Glomerular endothelial cell (primary cell): Measurements from ENCODE around the gene GABBR2. TPM values are rescaled to one million over a fixed set of nuclear protein-coding genes. Genes with fewer than 3 reads are reported as not detected.
"Not testable (repeated sequence)": the region's sequence is repeated elsewhere in the genome, so short reads cannot be mapped to it uniquely, and the experiment has no call there.

ENCODE experiments used
- DNase-seq: peaks from one replicate; pipeline ENCODE4 v3.0.0-alpha.2; 2011; ENCODE audit warnings: low read depth, low spot score; ENCODE audit errors: extremely low read depth
- total RNA-seq: library from RNA; depleted of rRNA; stranded (reverse); fragments of >200 nt; gene quantifications from 2 replicates; pipeline ENCODE4 v1.2.3, GENCODE V29; 2015

Gene GABBR2
- total RNA-seq, 1 donor from 2014 or later = 3.3 TPM

- no peak for DNase-seq
Measured at GRCh38 chr9:98600631-98601030, 108.1 kb downstream of the GABBR2 start.

DNA sequence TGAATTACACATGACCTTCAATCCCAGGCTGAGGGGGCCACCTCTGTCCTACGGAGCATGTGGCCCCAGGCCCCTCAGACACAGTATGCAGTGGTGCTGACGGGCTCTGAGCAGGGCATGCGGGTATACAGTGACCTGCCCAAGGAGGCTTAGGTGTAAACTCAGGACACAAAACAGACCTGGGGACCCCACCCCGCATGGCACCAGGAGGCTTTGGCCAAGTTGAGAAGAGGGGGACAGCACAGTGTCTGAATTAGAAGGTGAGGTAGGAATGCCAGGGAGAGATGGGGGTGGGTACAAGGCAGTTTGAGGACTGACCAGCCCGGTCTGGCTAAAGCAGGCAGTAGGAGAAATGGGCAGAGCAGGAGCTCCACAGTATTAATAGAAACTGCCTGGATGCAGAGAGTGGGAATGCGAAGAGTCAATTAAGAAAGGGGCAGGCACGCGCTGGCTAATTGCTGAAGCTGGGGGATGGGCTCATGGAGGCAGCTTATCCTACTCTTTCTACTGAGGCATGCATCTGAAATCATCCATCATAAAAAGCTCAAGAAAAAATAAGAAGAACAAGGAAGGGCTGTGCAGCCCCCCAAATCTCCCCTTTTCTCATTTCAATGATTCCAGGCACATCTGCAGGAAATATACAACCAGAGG, 109.0 kb downstream of the GABBR2 start:
- DNase-seq = no peak

DNA sequence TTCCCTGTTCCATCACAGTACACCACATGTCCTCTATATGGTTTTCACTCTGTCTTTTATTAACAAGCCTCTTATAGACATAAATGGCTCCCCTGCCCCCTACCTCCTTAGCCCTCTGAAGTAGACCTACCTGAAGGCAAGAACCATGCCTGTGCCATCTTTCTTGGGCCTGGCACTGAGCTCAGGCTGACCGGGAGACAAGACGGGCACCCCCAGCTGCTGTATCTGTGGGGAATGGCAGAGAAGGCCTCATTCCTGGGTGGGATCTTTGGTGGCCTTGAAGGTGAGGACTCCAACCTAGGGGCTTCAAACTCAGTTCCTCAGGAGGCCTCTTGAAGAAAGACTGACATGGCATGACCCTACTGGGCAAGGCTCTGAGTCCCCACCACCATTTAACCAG, 109.9 kb downstream of the GABBR2 start:
- DNase-seq = no peak

DNA sequence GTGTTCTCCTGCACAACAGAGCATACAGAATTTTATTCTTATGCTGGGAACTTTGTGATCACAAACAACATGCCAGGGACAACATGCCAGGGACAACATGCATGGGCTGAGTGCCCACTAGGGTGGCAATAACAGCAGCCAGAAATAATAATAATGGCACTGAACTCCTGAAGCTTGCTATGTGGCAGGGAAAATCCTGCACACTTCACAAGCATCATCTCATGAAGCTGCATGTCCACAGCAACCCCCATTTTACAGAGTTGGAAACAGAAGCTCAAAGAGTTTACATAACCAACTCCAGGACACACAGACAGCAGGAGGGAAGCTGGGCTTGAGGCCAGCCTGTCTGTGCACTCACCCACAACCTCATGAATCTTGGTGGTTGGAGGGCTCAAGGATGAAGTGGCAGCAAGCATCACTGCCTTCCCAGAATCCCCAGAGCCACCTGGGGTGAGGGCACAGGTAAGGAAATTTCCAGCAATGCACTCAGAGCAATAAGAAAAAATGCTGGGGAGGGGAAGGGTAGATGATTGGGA, 111.4 kb downstream of the GABBR2 start:
- DNase-seq = no peak

- no peak for DNase-seq
Measured at GRCh38 chr9:98596486-98596885, 112.2 kb downstream of the GABBR2 start.

- DNase-seq = no peak
Measured at GRCh38 chr9:98594546-98595160, 114.1 kb downstream of the GABBR2 start.

DNA sequence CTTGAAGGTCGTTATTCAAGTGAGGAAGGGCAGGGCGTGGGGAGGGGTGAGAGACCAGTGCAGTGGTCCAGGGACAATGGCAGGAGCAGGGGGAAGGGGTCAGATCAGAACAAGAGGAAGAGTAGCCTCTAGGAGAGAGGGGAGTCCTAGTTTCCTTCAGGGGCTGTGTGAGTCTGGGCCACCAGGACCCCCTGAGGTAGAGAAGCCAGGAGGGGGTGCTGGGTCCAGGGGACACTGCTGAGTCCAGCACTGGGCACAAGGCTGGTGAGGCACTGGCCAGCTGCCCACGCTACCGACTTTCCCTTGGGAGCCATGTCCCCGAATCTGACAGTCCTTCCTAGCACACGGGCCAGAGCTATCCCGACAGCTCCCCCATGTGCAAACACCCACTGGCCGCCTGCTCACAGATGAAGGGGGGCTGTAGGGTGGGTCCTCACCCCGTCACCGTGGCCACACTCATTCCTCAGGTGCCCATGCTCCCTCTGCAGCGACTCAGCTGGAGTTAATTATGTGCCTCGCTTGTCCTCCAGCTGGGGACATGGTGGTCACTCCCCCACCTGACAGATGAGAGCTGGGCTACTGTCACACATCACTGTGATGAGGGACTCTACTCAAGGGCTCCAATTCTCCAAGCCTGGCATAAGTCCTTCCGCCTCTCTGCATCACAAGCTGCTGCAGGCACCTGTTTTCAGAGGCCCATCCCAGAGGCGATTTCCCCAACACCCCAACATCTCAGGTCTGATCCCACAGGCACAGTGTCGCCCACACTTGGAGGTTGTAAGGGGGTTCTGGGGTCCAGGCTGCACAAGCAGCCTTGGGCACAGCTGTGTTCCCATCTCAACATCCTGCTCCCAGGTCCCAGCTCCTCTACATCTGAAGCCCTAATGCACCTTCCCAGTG, 115.1 kb downstream of the GABBR2 start:
- DNase-seq = no peak

DNA sequence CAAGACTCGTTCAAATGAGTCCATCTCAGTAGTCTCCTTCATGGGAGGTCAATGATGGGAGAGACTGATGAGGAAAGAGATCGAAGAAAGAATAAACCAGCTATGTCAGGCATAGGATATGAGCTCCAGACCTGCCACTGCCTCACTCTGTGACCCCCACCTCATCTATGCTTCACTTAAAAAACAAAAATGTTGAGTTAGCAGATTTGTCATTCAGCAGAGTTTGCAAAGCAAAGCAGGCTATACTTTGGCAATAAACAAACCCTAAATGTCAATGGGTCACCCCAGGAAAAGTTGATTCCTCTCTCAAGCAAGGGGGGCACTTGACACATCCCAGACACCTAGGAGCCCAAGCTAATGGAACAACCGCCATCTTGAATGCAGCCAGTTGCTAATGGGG, 117.0 kb downstream of the GABBR2 start:
- DNase-seq = no peak

DNA sequence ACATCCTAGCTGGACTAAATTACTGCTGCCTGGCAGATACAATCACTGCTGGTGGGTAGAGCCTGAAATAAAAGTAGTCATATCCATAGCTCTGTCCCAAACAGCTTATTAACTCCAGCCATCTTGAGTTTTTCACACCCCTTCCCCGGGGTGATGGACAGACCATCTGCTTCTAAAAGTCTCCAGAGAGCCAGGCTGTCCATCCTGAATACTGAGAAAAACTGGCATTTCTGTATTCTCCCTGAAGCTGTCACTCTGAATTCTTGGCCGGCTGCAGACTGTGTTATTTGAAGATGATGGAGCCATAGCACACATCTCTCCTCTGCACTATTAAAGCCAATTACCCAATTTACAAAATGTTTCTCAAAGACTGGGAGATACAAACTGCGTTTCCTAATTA, 118.6 kb downstream of the GABBR2 start:
- no peak for DNase-seq

DNA sequence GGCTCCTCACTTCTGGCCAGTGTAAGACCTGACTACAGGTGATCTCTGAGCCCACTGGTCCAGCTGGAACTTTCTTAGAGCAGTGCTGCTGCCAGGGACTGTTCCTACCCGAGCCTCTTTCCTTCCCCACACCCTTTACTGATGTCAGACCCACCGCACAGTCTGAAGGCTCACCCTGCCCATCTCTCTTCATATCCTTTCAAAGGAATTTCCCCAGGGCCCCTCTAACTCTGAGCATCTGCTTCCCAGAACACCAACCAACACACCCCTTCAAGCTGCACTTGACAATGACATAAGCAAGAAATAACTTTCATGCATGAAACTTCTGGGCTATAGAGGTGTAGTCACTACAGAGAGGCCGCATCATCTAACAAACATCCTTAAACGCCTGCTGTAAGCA, 119.6 kb downstream of the GABBR2 start:
- no peak for DNase-seq

- DNase-seq = not testable (repeated sequence)
Measured at GRCh38 chr9:98584853-98585438, 123.8 kb downstream of the GABBR2 start.

DNA sequence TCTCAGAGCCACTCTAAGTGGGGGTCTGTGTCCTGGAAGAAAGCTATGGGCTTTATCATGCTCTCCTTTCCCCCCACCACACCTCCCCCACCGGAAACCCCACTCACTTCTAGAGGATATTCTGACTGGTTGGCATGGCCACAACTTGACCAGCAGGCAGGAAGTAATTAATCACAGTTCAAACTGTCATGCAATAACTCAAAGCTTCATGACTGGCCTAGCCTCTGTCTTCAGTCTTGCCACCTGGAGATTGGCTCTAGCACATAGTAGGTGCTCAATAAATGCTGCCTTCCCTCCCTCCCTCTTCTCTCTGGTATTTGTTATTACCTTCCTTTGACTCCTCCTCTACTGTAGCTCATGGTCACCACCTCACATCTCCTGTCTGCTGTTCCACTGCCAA, 124.7 kb downstream of the GABBR2 start:
- no peak for DNase-seq

GRCh38 chr9:98583417-98583816, 125.3 kb downstream of the GABBR2 start:
- no peak for DNase-seq

DNA sequence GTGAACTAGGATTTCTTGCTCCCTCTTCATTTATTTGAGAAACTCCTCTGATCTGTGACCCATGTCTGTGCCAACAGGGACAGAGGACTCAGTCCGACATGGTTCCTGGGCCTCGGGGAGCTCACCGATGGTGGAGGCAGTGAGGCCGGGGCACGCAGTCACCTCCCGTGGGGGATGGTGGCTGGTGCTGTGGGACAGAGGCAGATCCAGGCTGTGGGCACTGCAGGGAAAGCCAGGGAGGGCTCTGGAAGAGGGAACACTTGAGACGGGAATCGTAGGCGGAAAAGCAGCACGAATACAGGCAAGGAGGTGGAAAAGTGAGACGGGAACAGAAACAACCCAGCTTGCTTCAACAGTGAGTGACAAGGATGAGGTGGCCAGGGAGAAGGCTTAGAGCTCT, 127.8 kb downstream of the GABBR2 start:
- no peak for DNase-seq

GRCh38 chr9:98579700-98580099, 129.0 kb downstream of the GABBR2 start:
- no peak for DNase-seq

DNA sequence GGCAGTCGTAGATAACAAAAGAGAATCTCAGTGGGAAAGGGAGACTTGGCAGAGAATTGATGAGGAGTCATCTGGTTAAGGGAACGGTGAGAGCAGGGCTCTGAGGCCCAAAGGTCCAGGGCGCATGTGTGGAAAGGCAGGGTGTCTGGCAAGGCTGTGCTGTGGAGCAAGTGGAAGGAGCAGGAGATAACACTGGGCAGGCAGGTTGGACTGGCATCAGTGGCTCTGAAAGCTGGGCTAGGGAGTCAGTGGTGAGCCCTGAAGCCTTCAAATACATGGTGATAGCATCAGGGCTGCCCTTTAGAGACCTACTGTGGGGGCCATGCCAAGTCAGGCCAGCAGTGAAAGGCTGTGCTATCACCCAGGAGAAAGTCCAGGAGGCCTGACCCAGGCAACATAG, 131.3 kb downstream of the GABBR2 start:
- DNase-seq = no peak

GRCh38 chr9:98576859-98577258, 131.9 kb downstream of the GABBR2 start:
- DNase-seq = no peak

DNA sequence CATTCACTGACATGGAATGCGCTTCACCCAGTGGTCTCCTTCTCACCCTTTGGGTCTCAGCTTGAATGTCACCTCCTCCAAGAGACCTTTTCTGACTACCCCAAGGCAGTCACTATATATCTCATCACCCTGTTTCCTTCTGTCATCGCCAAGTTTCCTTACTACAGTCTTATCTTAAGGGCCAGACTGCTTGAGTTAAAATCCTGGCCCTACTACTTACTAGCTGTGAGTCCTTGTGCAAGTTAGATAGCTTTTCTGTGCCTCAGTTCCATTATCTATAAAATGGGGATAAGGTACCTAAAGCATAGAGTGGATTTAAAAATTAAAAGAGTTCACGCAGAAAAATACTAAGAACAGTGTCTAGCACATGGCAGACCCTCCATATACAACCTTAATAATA, 132.4 kb downstream of the GABBR2 start:
- no peak for DNase-seq

- DNase-seq = no peak
Measured at GRCh38 chr9:98575379-98576346, 133.1 kb downstream of the GABBR2 start.

GRCh38 chr9:98573749-98574278, 134.9 kb downstream of the GABBR2 start:
- DNase-seq = no peak
